B cell (primary cell): ENCODE results near the gene TUBA1B. TPM values are rescaled to one million over a fixed set of nuclear protein-coding genes. Genes with fewer than 3 reads are reported as not detected.

ENCODE experiments used
- ATAC-seq: fragments of 200-7000 bp; cut with Tn5 transposase; one replicate; pipeline ENCODE4 v1.10.0; 2021; ENCODE audit warnings: low read depth, mild to moderate bottlenecking, moderate number of reproducible peaks, moderate library complexity
- CTCF ChIA-PET: fragments of 350-600 bp; sonication (Branson Sonifier 250); formaldehyde crosslinking; loops from one replicate; lab custom pipeline; 2021; ENCODE audit warnings: antibody characterized with exemption, inconsistent platforms; lab: Charles Lee
- POLR2A ChIA-PET: fragments of 350-600 bp; sonication (Branson Sonifier 250); formaldehyde crosslinking; loops from one replicate; lab custom pipeline; 2021; ENCODE audit warnings: antibody characterized with exemption; lab: Charles Lee
- DNase-seq: peaks from one replicate; pipeline ENCODE4 v3.0.0; 2013
- H2AFZ ChIP-seq: 2 replicates; pipeline ENCODE4 v1.6.1; 2012; ENCODE audit warnings: mild to moderate bottlenecking, low read depth, low read length; ENCODE audit not compliant: insufficient read depth, poor library complexity, severe bottlenecking
- H3K27ac ChIP-seq, 2 donors: 1 replicate in 1 of 2; 2 replicates in 1 of 2; pipeline ENCODE4 v1.5.1; 2012 to 2013; ENCODE audit warnings: low read length in 2 of 2, mild to moderate bottlenecking in 2 of 2, moderate library complexity in 1 of 2
- H3K27me3 ChIP-seq, 4 experiments: fragments of 200-600 bp in 1 of 4; sonication (generic) in 1 of 4; replicated peaks in 1 of 4; 1 replicate in 2 of 4; 2 replicates in 2 of 4; pipeline versions ENCODE4 v1.6.1 to v1.7.0; 2013 to 2016; ENCODE audit warnings: low read length in 3 of 4, mild to moderate bottlenecking in 2 of 4, mixed read lengths in 1 of 4, moderate library complexity in 1 of 4; ENCODE audit not compliant: insufficient read depth in 4 of 4, control insufficient read depth in 3 of 4; ENCODE audit errors: control extremely low read depth in 1 of 4
- H3K36me3 ChIP-seq, 2 experiments: replicated peaks in 1 of 2; 1 replicate in 1 of 2; 2 replicates in 1 of 2; pipeline versions ENCODE4 v1.6.1 to v1.7.1; 2013; ENCODE audit warnings: low read length in 1 of 2; ENCODE audit not compliant: insufficient read depth in 2 of 2, control insufficient read depth in 1 of 2; ENCODE audit errors: control extremely low read depth in 1 of 2, extremely low read depth in 1 of 2
- H3K4me1 ChIP-seq, 2 donors: fragments of 200-600 bp in 1 of 2; sonication (generic) in 1 of 2; 1 replicate in 1 of 2; 2 replicates in 1 of 2; pipeline versions ENCODE4 v1.5.1 to v1.6.1; 2013 to 2017; ENCODE audit warnings: low read length in 2 of 2; ENCODE audit not compliant: control insufficient read depth in 2 of 2, insufficient read depth in 2 of 2
- H3K4me2 ChIP-seq: replicated peaks from 2 replicates; pipeline ENCODE3; 2012; ENCODE audit warnings: mild to moderate bottlenecking, low read depth, low read length; ENCODE audit not compliant: poor library complexity, severe bottlenecking
- H3K4me3 ChIP-seq, 5 experiments: fragments of 200-600 bp in 1 of 5; sonication (generic) in 1 of 5; 1 replicate in 3 of 5; 2 replicates in 2 of 5; pipeline versions ENCODE4 v1.5.1 to v1.7.0; 2011 to 2016; ENCODE audit warnings: low read length in 4 of 5, mild to moderate bottlenecking in 4 of 5, low read depth in 2 of 5, control low read depth in 1 of 5, moderate library complexity in 1 of 5; ENCODE audit not compliant: insufficient read depth in 1 of 5; ENCODE audit errors: control extremely low read depth in 1 of 5, extremely low read depth in 1 of 5
- H3K79me2 ChIP-seq: fragments of 200-600 bp; sonication (generic); one replicate; pipeline ENCODE4 v1.6.0; 2016; ENCODE audit warnings: low read length; ENCODE audit not compliant: control insufficient read depth, insufficient read depth
- H3K9ac ChIP-seq: fragments of 200-600 bp; sonication (generic); 2 replicates; pipeline ENCODE4 v1.6.1; 2017; ENCODE audit warnings: mild to moderate bottlenecking, low read length, moderate library complexity
- H3K9me3 ChIP-seq, 3 donors: one replicate each; pipeline versions ENCODE4 v1.6.1 to v1.7.1; 2013; ENCODE audit warnings: low read length in 2 of 3; ENCODE audit not compliant: control insufficient read depth in 2 of 3, insufficient read depth in 1 of 3; ENCODE audit errors: control extremely low read depth in 1 of 3
- H4K20me1 ChIP-seq: 2 replicates; pipeline ENCODE4 v1.6.0; 2012; ENCODE audit warnings: mild to moderate bottlenecking, low read length; ENCODE audit not compliant: insufficient read depth, control insufficient read depth, poor library complexity, severe bottlenecking
- H3K27ac Mint-ChIP-seq: one replicate; pipeline ENCODE4 v1.8.0; 2021; ENCODE audit warnings: mixed read lengths
- H3K27me3 Mint-ChIP-seq: one replicate; pipeline ENCODE4 v1.8.0; 2021; ENCODE audit warnings: mixed read lengths
- H3K4me1 Mint-ChIP-seq: one replicate; pipeline ENCODE4 v1.8.0; 2021; ENCODE audit warnings: mixed read lengths
- H3K4me3 Mint-ChIP-seq: one replicate; pipeline ENCODE4 v1.8.0; 2021; ENCODE audit warnings: mixed read lengths
- H3K9me3 Mint-ChIP-seq: one replicate; pipeline ENCODE4 v1.8.0; 2022; ENCODE audit warnings: mixed read lengths; ENCODE audit not compliant: insufficient read depth
- EZH2 ChIP-seq: IDR thresholded peaks from 2 replicates; pipeline ENCODE4 v1.6.1; 2012; ENCODE audit warnings: borderline replicate concordance, low read depth, mild to moderate bottlenecking, moderate library complexity, low read length; ENCODE audit not compliant: insufficient read depth, poor library complexity, severe bottlenecking
- WGBS: methylation state at CpG from one replicate; pipeline ENCODE4 v1.1.5; 2013; ENCODE audit warnings: missing lambda C conversion rate; ENCODE audit not compliant: insufficient coverage; 5-methylcytosine and 5-hydroxymethylcytosine counted together
- intact Hi-C: fragments of 100-400 bp; cut with micrococcal nuclease; formaldehyde crosslinking; loops from one replicate; pipeline ENCODE4 v1.10.0; 2022
- polyA plus RNA-seq: library from polyadenylated mRNA; depleted of rRNA; stranded (reverse); fragments of >200 nt; gene quantifications from 2 replicates; pipeline ENCODE4 v1.2.3, GENCODE V29; 2012
- total RNA-seq, 2 donors: library from RNA; stranded (reverse); fragments of 120-200 nt in 1 of 2; gene quantifications; 1 replicate in 1 of 2; 2 replicates in 1 of 2; pipeline versions ENCODE4 v1.2.3 to v1.2.4, GENCODE V29; 2013 to 2022
- TF ChIP-seq, protein P1 (sequence below): fragments of 200-600 bp; IDR thresholded peaks from one replicate; pipeline ENCODE4 v1.8.0; 2022; ENCODE audit warnings: antibody characterized with exemption, mild to moderate bottlenecking

Gene TUBA1B
- total and polyA plus RNA-seq, 2 donors (not counting 1 experiment from before 2014, with no cell fraction given): 327 to 615 TPM

DNA sequence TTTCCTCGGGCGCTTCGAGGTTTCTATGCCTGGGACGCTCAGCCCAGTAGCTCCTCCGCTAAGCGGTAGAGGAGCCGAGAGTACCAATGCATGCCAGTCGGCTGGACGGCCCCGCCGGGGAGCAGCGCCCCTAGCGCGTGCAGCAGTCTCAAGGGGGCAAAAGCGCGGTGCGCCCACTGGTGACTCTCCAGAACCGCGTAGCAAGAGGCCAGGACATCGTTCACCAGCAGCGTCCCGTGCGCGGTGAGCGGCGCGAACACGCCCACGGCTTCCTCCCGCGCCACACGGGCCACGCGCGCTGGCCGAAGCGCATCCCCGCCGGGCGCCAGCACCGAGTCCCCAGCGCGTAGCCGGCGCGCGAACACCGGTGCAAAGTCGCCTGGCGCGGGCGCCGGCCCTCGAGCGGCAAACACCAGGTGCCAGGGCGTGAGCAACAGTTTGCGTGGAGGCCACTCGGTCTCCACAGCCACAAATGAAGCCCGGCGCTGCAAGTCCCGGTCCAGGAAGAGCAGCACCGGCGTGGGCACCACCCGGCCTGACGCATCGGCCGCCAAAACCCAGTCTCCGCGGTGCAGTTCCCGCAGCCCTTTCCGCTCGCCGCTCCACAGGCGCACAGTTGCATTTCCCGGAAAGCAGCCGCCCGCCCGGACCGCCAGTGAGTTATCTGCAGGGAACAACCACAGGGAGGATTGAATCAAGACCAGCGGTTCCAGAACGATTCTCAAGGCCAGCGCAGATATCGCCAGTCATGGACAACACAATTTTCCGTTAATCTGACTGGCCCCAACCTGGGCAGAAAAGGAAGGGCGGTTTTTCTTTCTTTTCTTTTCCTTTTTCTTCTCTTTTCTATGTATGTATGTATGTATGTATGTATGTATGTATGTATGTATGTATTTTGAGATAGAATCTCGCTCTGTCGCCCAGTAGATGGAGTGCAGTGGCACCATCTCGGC, 41.1 kb downstream of the TUBA1B start:
- Histone ChIP-seq H4K20me1 (peaks cover 15% of the 10 kb centered on the region), H3K9me3 (peaks cover 0 to 27% (median 0%) of the 10 kb centered on the region in 3 donors), H3K4me2 (peak overlapping the region; percentile 90), H3K4me1 (peaks cover 62 to 64% of the 10 kb centered on the region in 2 donors), H3K79me2 (no peaks in the 10 kb centered on the region), H3K27me3 (peaks cover 0 to 74% (median 49%) of the 10 kb centered on the region in 4 experiments), H3K4me3 (peak overlapping the region; percentile 3 to 47 (median 28)), H3K9ac (peak overlapping the region; percentile 59), H3K27ac (no peak overlapping the region), H3K36me3 (no peaks in the 10 kb centered on the region), H2AFZ (peak overlapping the region; percentile 66)
- intact Hi-C loops: loop anchor here (10.0 kb wide), 1 partner anchor 255 kb away; the partner anchor contains the start of gene DNAJC22
- CTCF ChIA-PET: interaction anchor here (0.6 to 11.5 kb wide), 11 partner anchors 10 to 145 kb away, joined by 3 to 199 read pairs (median 18); partner anchors contain the start of genes DHH, LMBR1L, RHEBL1 and TUBA1A
- DNase-seq: peak; percentile 75
- Mint-ChIP-seq H3K4me3 (peak overlapping the region; percentile 79), H3K4me1 (peaks cover 53% of the 10 kb centered on the region), H3K9me3 (no peaks in the 10 kb centered on the region), H3K27ac (peak overlapping the region; percentile 54), H3K27me3 (peaks cover 51% of the 10 kb centered on the region)
- POLR2A ChIA-PET: interaction anchor here (0.9 to 1.9 kb wide), 3 partner anchors 26 to 98 kb away, joined by 3 to 8 read pairs (median 4); partner anchors contain the start of gene TUBA1B
- peak; percentile 28 for ATAC-seq
- TF ChIP-seq EZH2: peak; percentile 82
- TF ChIP-seq, protein P1, sequence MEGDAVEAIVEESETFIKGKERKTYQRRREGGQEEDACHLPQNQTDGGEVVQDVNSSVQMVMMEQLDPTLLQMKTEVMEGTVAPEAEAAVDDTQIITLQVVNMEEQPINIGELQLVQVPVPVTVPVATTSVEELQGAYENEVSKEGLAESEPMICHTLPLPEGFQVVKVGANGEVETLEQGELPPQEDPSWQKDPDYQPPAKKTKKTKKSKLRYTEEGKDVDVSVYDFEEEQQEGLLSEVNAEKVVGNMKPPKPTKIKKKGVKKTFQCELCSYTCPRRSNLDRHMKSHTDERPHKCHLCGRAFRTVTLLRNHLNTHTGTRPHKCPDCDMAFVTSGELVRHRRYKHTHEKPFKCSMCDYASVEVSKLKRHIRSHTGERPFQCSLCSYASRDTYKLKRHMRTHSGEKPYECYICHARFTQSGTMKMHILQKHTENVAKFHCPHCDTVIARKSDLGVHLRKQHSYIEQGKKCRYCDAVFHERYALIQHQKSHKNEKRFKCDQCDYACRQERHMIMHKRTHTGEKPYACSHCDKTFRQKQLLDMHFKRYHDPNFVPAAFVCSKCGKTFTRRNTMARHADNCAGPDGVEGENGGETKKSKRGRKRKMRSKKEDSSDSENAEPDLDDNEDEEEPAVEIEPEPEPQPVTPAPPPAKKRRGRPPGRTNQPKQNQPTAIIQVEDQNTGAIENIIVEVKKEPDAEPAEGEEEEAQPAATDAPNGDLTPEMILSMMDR: peak; percentile 31
- 1% methylated on average over 85 of the region's 88 CpGs for WGBS
